Activated T-helper 9 cell treated with anti-CD3 and anti-CD28 coated beads, Interleukin-2, amount 50 U/mL, for 16 hours (primary cell): Measurements from ENCODE around the gene COBLL1.

Source experiments
- DNase-seq: peaks from one replicate; pipeline ENCODE4 v3.0.0-alpha.2; 2020; ENCODE audit warnings: low read depth

Gene COBLL1

GRCh38 chr2:164757934-164758695, 83.5 kb downstream of the COBLL1 start:
- no peak for DNase-seq

- DNase-seq = no peak
Observed at GRCh38 chr2:164756773-164757172, 84.8 kb downstream of the COBLL1 start.

GRCh38 chr2:164755952-164756351, 85.7 kb downstream of the COBLL1 start:
- DNase-seq = no peak

- DNase-seq = no peak
Observed at GRCh38 chr2:164754157-164755093, 87.2 kb downstream of the COBLL1 start.

GRCh38 chr2:164752956-164753355, 88.7 kb downstream of the COBLL1 start:
- no peak for DNase-seq

GRCh38 chr2:164747783-164748433, 93.7 kb downstream of the COBLL1 start:
- DNase-seq = no peak

GRCh38 chr2:164747140-164747539, 94.5 kb downstream of the COBLL1 start:
- no peak for DNase-seq

- no peak for DNase-seq
Observed at GRCh38 chr2:164746713-164747112, 94.9 kb downstream of the COBLL1 start.

- no peak for DNase-seq
Observed at GRCh38 chr2:164745012-164745797, 96.4 kb downstream of the COBLL1 start.

- DNase-seq = no peak
Observed at GRCh38 chr2:164742738-164743317, 98.8 kb downstream of the COBLL1 start.

- DNase-seq = no peak
Observed at GRCh38 chr2:164739966-164740365, 101.7 kb downstream of the COBLL1 start.

- DNase-seq = no peak
Observed at GRCh38 chr2:164737612-164738081, 104.0 kb downstream of the COBLL1 start.

GRCh38 chr2:164735309-164735919, 106.2 kb downstream of the COBLL1 start:
- no peak for DNase-seq

GRCh38 chr2:164734196-164734595, 107.4 kb downstream of the COBLL1 start:
- DNase-seq = no peak

GRCh38 chr2:164725542-164725941, 116.1 kb downstream of the COBLL1 start:
- no peak for DNase-seq

- no peak for DNase-seq
Observed at GRCh38 chr2:164722616-164723338, 118.8 kb downstream of the COBLL1 start.

- DNase-seq = no peak
Observed at GRCh38 chr2:164721430-164721829, 120.2 kb downstream of the COBLL1 start.

GRCh38 chr2:164719996-164720941, 121.4 kb downstream of the COBLL1 start:
- no peak for DNase-seq
